CD4-positive, alpha-beta T cell treated with Interleukin-21 for 1 hour (primary cell): ENCODE results near the gene CAPN12.

ENCODE experiments used
- DNase-seq: peaks from one replicate; pipeline ENCODE4 v3.0.0-alpha.2; 2020

Gene CAPN12

DNA sequence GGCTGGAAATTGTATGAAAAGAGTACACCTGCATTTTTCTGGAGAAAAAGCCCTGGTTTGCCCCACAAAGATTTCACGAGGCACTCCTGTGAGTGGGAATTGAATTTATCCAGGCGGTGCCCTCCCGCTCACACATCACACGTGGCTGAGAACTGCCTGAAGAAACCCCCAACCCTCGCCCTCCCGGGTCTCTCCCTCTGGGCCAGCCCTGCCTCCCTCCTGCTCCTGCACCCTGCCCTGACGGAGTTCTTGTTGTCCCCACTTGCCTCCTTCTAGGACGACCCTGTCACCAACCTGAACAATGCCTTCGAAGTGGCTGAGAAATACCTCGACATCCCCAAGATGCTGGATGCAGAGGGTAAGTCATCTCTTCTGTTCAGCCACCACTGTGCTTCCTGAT lies 35.2 kb downstream of the CAPN12 start:
- DNase-seq, result no peak

DNA sequence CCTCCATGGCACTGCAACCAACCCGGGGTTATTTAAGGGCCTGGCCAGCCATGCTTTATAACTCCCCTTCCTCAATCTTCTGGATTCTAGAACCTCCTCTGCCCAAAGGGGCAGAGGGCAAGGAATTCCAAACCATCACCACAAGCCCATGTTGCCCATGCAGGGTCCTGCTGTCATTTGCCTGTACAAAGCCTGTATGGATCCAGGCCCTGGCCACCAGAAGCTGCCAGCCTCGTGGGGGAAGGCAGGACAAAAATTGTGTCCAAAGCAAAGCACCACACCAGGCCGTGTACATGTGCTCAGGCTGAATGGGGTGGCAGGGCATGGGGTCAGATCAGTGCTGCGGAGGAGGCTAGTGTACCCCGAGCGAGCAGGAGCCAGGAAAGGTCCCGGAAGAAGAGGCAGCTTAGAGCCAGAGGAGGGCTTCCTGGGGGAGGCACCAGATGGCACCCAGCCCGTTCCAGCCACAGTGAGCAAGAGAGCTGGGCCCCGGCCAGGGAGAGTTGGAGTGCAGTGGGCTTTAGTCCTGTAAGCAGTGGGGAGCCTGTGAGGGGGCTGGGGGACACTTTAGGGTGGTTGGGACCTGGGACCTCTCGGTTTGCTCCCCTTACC lies 35.8 kb downstream of the CAPN12 start:
- no peak for DNase-seq

DNA sequence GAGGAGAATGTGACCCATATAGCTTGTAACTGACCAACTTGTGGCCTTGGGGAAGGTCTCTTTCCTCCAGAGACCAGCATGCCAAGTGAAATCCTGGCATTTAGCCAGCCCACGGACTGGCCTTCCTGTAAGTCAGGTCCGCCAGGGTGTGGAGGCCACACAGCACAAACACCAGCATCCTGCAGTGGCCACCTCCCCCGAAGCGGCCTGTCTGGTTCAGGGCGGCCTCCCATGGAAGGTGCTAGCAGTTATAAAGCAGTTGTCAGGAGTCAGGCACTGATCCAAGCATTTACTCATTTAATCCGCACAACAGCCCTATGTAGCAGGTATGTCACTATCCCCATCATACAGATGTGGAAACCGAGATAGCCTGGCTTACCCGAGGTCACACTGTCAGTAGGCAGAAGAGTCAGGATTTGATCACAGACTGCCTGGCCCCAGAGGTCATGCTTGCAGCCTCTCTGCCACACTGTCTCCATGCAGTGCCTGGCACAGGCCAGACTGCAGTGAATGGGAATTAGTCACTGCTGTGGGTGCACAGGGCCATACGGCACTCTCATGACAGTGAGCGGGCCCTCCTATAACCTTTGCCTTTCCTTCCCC lies 36.7 kb downstream of the CAPN12 start:
- no peak for DNase-seq

DNA sequence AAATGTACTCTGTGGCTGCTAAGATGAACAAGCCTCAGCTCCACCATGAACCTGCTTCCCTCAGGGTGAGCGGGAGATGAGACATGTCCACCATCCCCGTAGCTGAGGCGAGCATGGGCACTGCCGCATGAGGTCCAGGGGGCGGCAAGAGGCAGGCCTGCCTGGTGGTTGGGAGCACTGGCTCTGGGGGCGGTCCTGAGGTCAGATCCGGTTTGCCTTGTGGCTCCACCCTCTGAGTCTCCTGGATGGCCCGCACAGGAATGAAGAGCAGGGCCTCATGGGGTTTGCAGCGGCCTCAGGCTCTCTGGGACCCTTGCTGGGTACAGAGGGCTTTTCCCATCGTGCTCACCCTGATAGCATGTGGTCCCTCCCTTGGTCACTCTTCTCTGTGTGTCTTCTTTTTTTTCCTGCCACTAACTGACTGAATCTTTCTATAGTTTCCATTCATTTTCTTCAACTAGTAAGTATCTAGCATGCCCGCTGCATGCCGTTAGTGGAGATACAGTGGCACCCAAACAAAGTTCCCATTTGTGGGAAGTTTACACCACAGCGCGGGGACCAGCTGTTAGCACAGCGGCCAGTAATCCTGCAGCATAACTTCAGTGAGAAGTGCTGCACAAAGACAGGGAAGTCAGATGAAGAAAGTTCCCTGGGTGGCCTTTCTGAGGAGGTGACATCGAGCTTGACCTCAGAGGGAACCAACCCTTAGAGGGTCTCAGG lies 37.3 kb downstream of the CAPN12 start:
- no peak for DNase-seq

DNA sequence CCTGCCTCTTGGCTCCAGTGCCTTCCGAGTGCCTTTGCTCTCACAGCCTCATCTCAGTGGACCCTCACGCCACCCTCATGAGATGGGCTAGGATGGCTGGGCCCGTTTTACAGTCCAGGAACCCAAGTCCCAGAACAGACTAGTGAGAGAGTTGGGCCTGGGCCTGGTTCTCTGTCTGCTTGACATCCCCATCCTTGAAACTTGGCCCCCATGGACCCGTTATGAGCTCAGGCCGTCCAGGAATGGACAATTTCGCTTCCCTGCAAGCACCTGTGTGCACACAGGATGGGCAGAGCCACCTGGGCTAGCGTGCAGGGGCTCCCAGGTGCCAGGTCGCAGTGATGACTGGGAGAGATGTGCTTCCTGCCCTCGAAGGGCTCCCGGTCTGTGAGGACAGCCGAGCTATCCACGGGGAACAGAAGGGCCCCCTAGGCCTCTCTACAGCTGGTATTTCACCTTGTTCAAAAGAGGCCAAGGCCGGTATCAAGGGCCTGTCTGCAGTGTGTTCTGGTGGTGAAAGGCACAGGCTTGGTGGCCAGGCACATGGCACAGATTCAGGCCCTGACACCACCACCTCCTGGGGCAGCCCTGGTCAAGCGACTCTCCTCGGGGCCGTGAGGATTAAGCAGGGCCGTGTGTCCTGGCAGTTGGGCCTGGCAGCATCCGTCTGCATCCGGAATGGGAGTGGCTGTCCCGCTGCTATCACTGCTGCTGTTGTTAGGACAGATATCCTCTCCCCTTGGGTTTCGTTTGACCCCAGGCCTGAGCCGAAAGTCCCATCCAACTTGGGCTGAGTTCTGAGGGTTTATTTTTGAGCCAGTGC lies 38.9 kb downstream of the CAPN12 start:
- DNase-seq, result no peak

DNA sequence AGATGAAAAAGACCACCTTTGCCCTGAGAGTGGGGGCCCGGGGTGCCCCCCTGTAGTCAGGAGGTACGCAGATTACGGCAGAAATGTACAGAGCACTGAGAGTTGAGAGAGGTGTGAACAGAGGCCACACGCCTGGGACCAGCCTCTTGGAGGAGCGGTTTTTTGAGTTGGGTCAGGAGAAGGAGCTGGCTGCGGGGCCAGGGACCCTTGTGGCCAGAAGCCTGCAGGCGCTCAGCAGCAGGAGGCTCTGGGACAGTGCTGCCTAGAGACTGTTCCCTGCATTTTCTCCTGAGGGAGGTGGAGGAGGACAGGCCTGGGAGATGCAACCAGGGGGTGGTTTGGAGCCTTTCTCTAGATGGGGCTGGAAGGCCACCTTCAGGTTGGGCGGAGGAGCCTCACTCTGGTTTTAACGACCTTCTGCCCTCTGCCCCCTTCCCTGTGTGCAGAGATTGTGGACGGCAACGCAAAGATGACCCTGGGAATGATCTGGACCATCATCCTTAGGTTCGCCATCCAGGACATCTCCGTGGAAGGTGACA lies 39.7 kb downstream of the CAPN12 start:
- no peak for DNase-seq

DNA sequence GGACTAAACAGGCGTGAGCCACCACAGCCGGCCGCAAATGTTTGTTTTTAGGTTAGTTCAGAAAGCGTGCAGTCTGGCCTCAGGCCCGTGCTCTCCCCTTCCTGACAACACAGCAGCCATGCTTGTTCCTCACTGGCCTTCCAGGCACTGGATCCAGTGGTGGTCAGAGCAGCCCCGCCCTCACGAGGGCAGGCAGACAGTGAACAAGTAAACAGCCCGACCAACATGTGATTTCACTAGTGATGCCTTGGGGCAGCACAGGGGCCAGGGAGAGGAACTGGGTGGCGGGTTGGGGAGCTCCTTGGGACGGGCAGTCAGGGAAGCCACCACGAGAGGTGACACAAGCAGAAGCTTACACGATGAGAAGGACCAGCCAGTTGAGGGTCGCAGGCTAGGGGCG lies 40.8 kb downstream of the CAPN12 start:
- DNase-seq, result no peak

DNA sequence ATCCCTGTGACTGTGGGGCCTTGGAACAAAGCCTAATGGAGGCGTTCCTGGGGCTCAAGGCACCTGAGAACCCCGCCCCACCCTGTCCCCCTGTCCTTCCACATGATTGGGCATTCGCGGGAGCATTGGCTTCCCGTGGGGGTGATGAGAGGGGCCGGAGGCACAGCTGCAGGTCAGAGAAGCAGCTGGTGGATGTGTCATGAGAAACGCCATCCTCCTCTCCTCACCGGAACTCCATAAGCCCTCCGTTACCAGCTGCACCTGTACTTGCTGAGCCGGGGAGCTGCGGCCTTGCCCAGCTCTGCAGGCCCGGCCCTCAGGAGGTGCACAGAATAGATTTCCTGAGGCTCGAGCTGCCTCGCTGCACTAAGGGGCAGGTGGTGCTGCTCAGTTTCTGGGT lies 42.0 kb downstream of the CAPN12 start:
- DNase-seq, result no peak

DNA sequence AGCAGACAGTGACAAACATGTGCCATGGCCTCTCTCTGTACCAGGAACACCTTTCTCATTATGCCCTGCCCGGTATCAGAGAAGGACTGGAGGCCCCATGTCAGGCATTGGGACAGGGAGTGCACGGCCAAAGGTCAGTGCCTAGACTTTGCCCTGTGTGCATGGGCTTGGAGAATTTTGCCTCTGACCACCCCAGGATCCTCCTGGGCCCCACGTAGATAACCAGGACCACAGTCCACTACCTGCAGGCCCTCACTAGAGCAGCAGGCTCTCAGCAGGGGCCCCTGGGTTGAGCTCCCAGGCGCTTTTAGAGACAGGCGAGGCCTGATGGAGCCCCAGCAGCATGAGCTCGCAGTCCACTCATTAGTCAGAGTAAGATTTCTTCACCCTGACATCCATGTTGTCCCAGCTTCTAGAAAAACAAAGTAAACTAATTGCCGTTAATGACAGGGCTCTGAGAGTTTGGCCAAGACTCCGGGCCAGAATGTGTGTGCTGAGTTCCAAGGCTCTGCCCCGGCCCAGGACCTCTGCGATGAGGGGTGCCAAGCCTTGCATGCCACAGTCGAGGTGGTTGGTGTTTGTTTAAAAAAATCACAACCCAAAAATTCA lies 42.7 kb downstream of the CAPN12 start:
- DNase-seq, result no peak

DNA sequence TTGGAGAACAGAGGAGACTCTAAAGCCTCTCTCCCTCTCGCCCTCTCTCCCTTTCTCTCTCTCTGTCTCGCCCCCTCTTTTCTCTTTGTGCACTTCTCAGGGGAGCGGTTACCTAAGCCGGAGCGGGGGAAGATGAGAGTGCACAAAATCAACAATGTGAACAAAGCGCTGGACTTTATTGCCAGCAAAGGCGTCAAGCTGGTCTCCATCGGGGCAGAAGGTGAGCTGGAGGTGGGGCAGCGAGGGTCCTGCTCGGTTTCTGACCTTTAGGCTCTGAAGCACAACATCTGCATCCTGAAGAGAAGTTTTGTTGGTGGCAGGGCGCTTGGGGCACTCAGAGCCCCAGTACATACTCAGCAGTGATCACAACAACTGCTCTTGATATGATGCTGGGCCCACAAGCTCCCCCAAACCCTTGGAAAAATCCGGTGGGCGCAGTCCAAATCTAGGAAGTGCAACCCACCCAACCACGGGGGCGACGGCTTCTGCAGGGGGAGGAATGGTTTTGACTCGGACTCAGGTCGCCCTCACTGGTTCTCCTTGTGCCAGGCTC lies 43.3 kb downstream of the CAPN12 start:
- no peak for DNase-seq

DNA sequence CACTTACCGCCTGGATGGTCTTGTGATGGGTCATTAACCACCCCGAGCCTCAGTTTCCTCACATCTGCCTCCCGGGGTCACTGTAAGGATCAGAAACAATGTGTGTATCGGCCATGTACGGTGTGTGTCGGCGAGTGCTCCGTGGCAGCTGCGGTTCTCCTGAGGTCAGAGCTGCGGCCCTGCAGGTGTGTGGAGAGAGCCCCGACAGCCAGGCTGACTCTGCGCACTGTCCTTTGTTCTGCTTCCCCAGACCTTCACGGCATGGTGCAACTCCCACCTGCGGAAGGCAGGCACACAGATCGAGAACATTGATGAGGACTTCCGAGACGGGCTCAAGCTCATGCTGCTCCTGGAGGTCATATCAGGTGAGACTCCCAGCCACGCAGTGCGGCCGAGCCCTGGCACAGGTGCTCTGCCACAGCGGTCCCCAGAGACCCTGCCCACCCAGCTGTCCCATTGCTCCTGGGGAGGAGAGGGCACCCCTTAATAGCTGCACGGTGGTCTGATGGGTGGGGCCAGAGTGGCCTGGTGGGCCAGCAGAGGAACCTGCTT lies 43.8 kb downstream of the CAPN12 start:
- no peak for DNase-seq

DNA sequence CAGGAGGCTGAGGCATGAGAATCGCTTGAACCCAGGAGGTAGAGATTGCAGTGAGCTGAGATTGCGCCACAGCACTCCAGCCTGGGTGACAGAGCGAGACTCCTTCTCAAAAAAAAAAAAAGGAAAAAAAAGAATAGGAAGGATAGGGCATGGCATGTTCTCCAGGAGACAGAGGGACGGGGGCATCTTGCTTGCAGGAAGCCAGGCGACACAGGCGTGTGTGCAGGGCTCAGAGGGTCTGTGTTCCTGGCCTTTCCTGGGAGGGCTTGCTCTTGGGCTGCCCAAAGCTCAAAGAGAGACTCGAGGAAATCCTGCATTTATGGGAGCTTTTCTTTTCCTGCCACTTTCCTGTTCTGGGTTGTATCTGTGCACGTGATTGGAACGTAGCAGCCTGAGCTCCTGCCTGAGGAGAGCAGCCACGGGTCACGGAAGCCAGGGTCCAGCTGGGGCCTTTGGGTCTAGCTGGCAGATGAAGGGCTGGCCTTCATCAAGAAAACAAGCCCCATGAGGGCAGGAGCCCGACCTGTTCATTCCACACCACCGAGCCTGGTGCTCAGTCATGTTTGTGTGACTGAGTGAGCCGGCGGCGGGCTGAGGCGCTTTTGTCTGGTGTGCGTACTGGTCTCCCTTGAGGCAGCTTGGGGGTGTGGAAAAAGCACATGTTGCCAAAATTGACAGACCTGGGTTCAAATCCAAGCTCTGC lies 44.5 kb downstream of the CAPN12 start:
- no peak for DNase-seq

DNA sequence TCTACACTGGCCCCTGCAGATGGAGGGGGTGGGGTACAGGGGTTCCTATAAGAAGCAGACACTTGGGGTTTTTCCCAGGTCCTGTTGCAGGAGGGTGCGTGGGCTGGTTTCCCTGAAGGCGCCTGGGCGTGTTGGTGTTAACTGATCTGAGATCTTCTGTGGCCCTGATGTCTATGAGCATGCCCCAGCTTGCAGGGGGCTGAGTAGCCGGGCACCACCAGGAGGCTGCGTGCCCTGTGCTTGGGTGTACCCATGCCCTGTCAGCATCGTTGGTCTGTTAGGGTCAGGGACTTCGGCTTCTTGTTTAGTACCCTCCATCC lies 45.3 kb downstream of the CAPN12 start:
- DNase-seq, result no peak

DNA sequence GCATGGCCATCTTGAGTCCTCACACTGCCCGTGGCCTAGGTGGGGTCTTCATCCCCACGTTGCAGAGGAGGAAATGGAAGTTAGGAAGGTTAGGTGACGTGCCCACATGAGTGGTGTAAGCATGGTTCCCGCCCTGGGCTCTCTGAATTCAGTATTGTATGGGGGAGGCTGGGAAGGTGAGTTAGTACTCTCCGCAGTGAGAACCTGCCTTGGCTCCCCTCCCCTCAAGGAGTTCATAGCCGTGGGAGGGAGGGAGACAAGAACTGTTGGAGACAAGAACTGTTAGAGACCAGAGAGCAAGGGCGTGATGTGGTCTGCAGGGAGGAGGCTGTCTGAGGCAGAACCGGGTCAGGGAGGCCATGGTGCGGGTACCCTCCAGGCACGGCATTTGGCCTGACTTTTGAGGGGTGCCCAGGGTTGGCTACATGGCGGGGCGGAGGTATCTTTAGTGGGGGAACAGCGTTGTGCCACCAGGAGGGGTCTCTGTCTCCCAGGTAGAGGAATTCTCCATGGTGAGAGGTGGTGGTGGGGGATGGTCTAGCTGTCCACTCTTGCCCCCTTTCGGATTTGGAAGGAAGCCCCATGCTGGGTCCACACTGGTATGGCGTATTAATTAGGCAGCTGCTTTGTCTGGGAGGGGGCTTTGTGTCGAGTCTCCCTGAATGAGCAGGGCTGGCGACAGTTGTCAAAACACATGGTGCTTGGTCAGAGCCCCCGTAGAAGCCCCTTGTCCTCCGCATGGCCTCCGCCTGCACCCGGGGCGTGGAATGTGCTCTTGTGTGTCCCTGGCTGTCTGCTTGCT lies 45.8 kb downstream of the CAPN12 start:
- no peak for DNase-seq

DNA sequence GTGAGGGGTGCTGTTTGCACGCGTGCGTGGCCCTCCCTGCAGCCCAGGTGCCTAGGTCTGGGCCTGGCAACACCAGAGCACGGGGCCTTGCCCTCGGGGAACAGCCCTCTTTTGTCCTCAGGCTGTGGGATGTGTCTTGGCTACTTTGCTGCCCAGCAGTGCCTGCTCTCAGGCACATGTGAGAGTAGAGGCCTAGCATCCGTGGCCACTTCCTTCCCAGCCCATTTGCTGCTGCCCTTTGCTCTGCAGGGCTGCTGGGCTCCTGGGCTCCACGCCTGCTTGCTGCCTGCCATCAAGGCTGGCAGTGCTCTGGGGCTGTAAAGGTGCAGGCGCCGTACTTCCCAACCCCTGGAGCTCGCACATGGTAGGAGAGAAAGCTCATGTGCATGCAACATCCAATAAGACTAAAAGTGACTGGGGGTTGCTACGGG lies 46.6 kb downstream of the CAPN12 start:
- no peak for DNase-seq

DNA sequence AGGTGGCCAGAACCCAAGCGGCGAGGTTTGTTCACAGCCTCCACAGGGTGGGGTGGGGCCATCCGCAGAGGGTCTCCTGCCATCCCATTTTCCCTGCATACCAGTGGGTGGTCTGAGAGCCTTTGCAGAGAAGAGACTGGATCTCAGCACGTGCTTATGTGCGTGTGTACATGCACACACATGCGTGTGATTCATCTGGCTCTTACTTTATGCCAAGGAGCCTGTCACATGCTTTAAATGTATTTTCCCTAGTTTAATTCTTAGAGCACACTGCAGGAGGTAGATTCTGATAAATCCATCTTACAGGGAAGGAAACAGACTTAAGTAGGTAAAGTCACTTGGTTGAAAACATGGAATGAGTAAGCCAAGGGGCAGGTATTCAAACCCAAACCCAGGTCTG lies 47.1 kb downstream of the CAPN12 start:
- DNase-seq, result no peak

DNA sequence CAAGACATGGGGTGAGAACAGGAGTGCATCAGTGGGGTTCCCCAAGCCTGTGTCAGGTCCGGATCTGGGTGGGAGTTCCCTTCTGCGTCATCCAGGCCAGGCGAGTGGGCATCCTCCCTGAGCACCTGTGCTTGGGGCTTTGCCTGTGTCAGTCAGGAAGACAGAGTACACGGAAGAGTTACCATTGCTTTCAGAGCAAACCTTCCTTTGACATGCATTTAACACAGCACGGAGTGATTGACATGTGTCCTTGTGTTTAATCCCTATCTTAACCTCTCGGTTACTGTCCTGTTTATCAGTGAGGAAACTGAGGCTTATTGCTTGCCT lies 47.6 kb downstream of the CAPN12 start:
- DNase-seq, result no peak

DNA sequence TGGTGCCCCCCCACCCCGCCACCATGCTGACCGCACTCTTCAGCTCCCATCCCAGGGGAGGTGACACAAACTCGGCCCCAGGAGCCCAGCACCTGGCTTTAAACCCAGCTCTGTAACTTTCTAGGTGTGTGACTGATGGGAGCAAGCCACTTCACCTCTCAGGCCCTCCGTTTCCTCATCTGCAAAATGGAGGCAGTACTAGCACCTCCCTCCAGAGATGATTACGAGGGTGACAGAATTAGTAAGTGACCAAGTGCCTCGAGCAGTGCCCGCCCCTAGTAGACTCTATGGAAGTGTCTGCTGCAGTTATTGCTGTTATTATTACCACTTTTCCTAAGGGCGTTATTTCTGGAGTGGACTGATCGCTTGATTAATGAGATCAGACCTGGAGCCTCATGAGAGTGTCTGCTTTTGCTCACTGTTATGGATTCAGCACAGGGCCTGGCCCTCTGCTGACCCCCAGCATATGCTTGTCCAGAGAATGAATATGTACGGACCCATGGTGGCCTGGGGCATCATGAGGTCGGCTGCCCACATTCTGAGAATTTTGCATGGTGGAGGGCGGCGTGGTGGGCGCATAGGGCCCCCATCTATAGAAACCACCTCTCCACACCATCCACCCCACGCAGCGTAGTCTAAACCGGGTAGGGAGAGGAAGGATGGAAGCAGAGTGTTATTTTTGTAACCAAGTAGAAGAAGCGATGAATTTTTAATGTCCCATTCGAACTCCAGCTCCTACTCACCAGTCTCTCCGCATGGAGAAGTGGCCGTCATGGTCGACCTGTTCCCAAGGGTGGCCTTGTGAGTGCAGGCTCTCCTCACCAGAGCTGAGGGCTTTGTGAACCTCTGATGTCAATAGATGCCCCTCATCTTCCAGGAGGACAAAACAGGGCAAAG lies 48.2 kb downstream of the CAPN12 start:
- no peak for DNase-seq

DNA sequence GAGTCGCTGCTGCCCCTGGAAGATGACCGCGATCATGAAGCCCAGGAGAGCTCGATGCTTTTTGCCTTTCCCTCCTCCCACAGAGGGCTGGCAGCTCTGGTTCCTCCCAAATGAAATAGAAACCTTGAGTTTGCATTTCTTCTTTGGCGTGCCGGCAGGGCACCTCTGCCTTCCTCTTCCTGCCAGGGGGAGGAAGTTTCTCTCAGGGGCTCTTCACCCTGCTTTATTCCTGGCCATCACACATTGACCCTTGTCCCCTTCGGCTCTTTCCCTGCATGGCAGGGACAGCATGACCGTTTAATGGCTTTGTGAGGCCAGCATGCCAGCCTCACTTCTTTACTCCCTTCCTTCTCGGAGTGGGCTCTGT lies 49.0 kb downstream of the CAPN12 start:
- no peak for DNase-seq
